HG02571 (cell line): ENCODE data around the gene CUL2.
A peak's percentile ranks its signal among the peaks of the same experiment; 100 is the strongest.

Experiments used
- ATAC-seq: cut with Tn5 transposase; IDR thresholded peaks from one replicate; pipeline ENCODE4 v1.9.1; 2021; ENCODE audit warnings: mild to moderate bottlenecking, moderate library complexity; ENCODE audit not compliant: unreplicated experiment

Gene CUL2

GRCh38 chr10:35090162-35090954, at the start of gene CUL2:
Gene CUL2 (minus strand): TSS chr10:35090341. CDS start chr10:35071317, 19,024 bp downstream.
- ATAC-seq = peak; percentile 93

GRCh38 chr10:35136263-35136815, 46.2 kb upstream of the CUL2 start:
- ATAC-seq = peak; percentile 51

- ATAC-seq = no peak
Measured at GRCh38 chr10:35135861-35136260, 45.7 kb upstream of the CUL2 start.

GRCh38 chr10:35133586-35133985, 43.4 kb upstream of the CUL2 start:
- ATAC-seq = no peak

GRCh38 chr10:35132727-35133126, 42.6 kb upstream of the CUL2 start:
- no peak for ATAC-seq

- no peak for ATAC-seq
Measured at GRCh38 chr10:35130663-35131062, 40.5 kb upstream of the CUL2 start.

- no peak for ATAC-seq
Measured at GRCh38 chr10:35129185-35129674, 39.1 kb upstream of the CUL2 start.

GRCh38 chr10:35127289-35127891, 37.2 kb upstream of the CUL2 start:
- ATAC-seq = peak; percentile 18

- ATAC-seq = peak; percentile 73
Measured at GRCh38 chr10:35126530-35127288, 36.6 kb upstream of the CUL2 start, which contains the start of gene CREM. Gene CREM (plus strand): TSS chr10:35126846. CDS start chr10:35137836, 10,990 bp downstream.

GRCh38 chr10:35126062-35126529, 36.0 kb upstream of the CUL2 start:
- no peak for ATAC-seq

GRCh38 chr10:35124540-35124939, 34.4 kb upstream of the CUL2 start:
- ATAC-seq = no peak

- ATAC-seq = no peak
Measured at GRCh38 chr10:35119378-35119777, 29.2 kb upstream of the CUL2 start.

GRCh38 chr10:35112571-35112970, 22.4 kb upstream of the CUL2 start:
- no peak for ATAC-seq

- ATAC-seq = no peak
Measured at GRCh38 chr10:35103882-35104281, 13.7 kb upstream of the CUL2 start.

GRCh38 chr10:35097510-35097909, 7.4 kb upstream of the CUL2 start:
- ATAC-seq = no peak

- ATAC-seq = no peak
Measured at GRCh38 chr10:35096312-35096711, 6.2 kb upstream of the CUL2 start.

- ATAC-seq = no peak
Measured at GRCh38 chr10:35092851-35093250, 2.7 kb upstream of the CUL2 start.

- ATAC-seq = no peak
Measured at GRCh38 chr10:35091994-35092790, 2.1 kb upstream of the CUL2 start.

GRCh38 chr10:35089611-35090161, 455 bp downstream of the CUL2 start:
- ATAC-seq = peak; percentile 27

GRCh38 chr10:35083242-35083641, 6.9 kb downstream of the CUL2 start:
- ATAC-seq = no peak
